SK-N-SH (cell line): ENCODE results near the gene TNFRSF14. TPM values are rescaled to one million over a fixed set of nuclear protein-coding genes. Genes with fewer than 3 reads are reported as not detected.

ENCODE experiments used
- CTCF ChIA-PET: fragments of 300-600, 350-600 bp; formaldehyde crosslinking; extraction: SDS; loops from one replicate; lab custom pipeline; 2021; lab: Yijun Ruan, JAX
- POLR2A ChIA-PET: fragments of 350-600 bp; sonication (Branson Sonifier 250); formaldehyde crosslinking; extraction: SDS; loops from one replicate; lab custom pipeline; 2020; ENCODE audit warnings: antibody characterized with exemption, inconsistent platforms; lab: Yijun Ruan, JAX
- DNase-seq: peaks from one replicate; pipeline ENCODE4 v3.0.0; 2012
- H2AFZ ChIP-seq: fragments of 200-600 bp; sonication (generic); 2 replicates; pipeline ENCODE4 v1.8.1; 2016; ENCODE audit warnings: antibody characterized with exemption, mild to moderate bottlenecking, low read depth
- H3F3A ChIP-seq: fragments of 200-600 bp; sonication (generic); replicated peaks from 2 replicates; pipeline ENCODE3; 2016; ENCODE audit warnings: antibody characterized with exemption, mild to moderate bottlenecking; ENCODE audit not compliant: insufficient read depth
- H3K27ac ChIP-seq, 2 experiments: fragments of 200-500 bp in 1 of 2; fragments of 200-600 bp in 1 of 2; sonication (Bioruptor generic) in 1 of 2; sonication (generic), shearing (Covaris generic) in 1 of 2; 2 replicates each; pipeline versions ENCODE4 v1.5.1 to v1.6.1; 2014 to 2016; ENCODE audit warnings: low read depth in 2 of 2, inconsistent platforms in 1 of 2, low read length in 1 of 2, mild to moderate bottlenecking in 1 of 2, mixed read lengths in 1 of 2
- H3K27me3 ChIP-seq: fragments of 200-600 bp; sonication (generic), shearing (Covaris generic); 2 replicates; pipeline ENCODE4 v1.6.1; 2016; ENCODE audit warnings: mixed run types; ENCODE audit not compliant: insufficient read depth
- H3K36me3 ChIP-seq, 2 experiments: fragments of 200-500 bp in 1 of 2; fragments of 200-600 bp in 1 of 2; sonication (Bioruptor generic) in 1 of 2; sonication (generic) in 1 of 2; replicated peaks in 1 of 2; 2 replicates each; pipeline versions ENCODE3 to v1.5.1; 2014 to 2016; ENCODE audit warnings: low read length in 1 of 2, mild to moderate bottlenecking in 1 of 2; ENCODE audit not compliant: insufficient read depth in 2 of 2, control insufficient read depth in 1 of 2
- H3K4me1 ChIP-seq, 2 experiments: fragments of 200-500 bp in 1 of 2; fragments of 200-600 bp in 1 of 2; sonication (Bioruptor generic) in 1 of 2; sonication (generic), shearing (Covaris generic) in 1 of 2; 2 replicates each; pipeline versions ENCODE4 v1.5.1 to v1.6.1; 2014 to 2016; ENCODE audit warnings: low read depth in 1 of 2, low read length in 1 of 2, mixed run types in 1 of 2; ENCODE audit not compliant: insufficient read depth in 2 of 2, control insufficient read depth in 1 of 2
- H3K4me2 ChIP-seq: fragments of 200-600 bp; sonication (generic), shearing (Covaris generic); 2 replicates; pipeline ENCODE4 v1.6.1; 2017; ENCODE audit warnings: mixed run types
- H3K4me3 ChIP-seq, 2 experiments: fragments of 200-500 bp in 1 of 2; fragments of 200-600 bp in 1 of 2; sonication (Bioruptor generic) in 1 of 2; sonication (generic), shearing (Covaris generic) in 1 of 2; 2 replicates each; pipeline versions ENCODE4 v1.5.1 to v1.8.1; 2014 to 2016; ENCODE audit warnings: low read depth in 2 of 2, inconsistent platforms in 1 of 2, low read length in 1 of 2, mild to moderate bottlenecking in 1 of 2, mixed read lengths in 1 of 2, moderate library complexity in 1 of 2
- H3K79me2 ChIP-seq: fragments of 200-600 bp; sonication (generic); 2 replicates; pipeline ENCODE4 v1.8.1; 2017; ENCODE audit warnings: mild to moderate bottlenecking; ENCODE audit not compliant: insufficient read depth
- H3K9ac ChIP-seq: fragments of 200-600 bp; sonication (generic); 2 replicates; pipeline ENCODE4 v1.6.1; 2017; ENCODE audit warnings: mixed run types
- H3K9me2 ChIP-seq: fragments of 200-600 bp; sonication (generic); 2 replicates; pipeline ENCODE4 v1.6.1; 2017; ENCODE audit warnings: mixed run types
- H3K9me3 ChIP-seq: fragments of 200-600 bp; sonication (generic); 2 replicates; pipeline ENCODE4 v1.6.1; 2017; ENCODE audit warnings: mixed run types, mild to moderate bottlenecking, moderate library complexity
- H4K20me1 ChIP-seq: fragments of 200-600 bp; sonication (generic); 2 replicates; pipeline ENCODE4 v1.6.1; 2017; ENCODE audit warnings: mild to moderate bottlenecking, mixed run types; ENCODE audit not compliant: insufficient read depth
- CHD2 ChIP-seq: fragments of 150-350 bp; IDR thresholded peaks from 2 replicates; pipeline ENCODE4 v1.6.1; 2018; ENCODE audit warnings: low read length; ENCODE audit not compliant: partially characterized antibody
- ELF1 ChIP-seq: IDR thresholded peaks from 2 replicates; pipeline ENCODE4 v1.4.0; 2012
- EP300 ChIP-seq, 2 experiments: IDR thresholded peaks; 2 replicates each; pipeline versions ENCODE4 v1.4.0 to v1.6.1; 2012; ENCODE audit warnings: borderline replicate concordance in 1 of 2, low read depth in 1 of 2, low read length in 1 of 2
- FOSL2 ChIP-seq: IDR thresholded peaks from 2 replicates; pipeline ENCODE4 v1.4.0; 2012; ENCODE audit warnings: low read depth, mild to moderate bottlenecking, moderate library complexity, borderline replicate concordance
- FOXM1 ChIP-seq: IDR thresholded peaks from 2 replicates; pipeline ENCODE4 v1.4.0; 2012; ENCODE audit warnings: low read depth, mild to moderate bottlenecking
- GABPA ChIP-seq: IDR thresholded peaks from 2 replicates; pipeline ENCODE4 v1.4.0; 2012; ENCODE audit warnings: low read depth, mild to moderate bottlenecking
- GATA2 ChIP-seq: sonication (generic); formaldehyde crosslinking; IDR thresholded peaks from 2 replicates; pipeline ENCODE4 v1.5.0; 2020; ENCODE audit warnings: mild to moderate bottlenecking, missing genetic modification reagents
- JUND ChIP-seq: IDR thresholded peaks from 2 replicates; pipeline ENCODE4 v1.4.0; 2012
- RAD21 ChIP-seq: IDR thresholded peaks from 2 replicates; pipeline ENCODE4 v1.6.1; 2012; ENCODE audit warnings: mild to moderate bottlenecking, low read length
- RCOR1 ChIP-seq: fragments of 150-350 bp; IDR thresholded peaks from 2 replicates; pipeline ENCODE4 v1.6.1; 2017; ENCODE audit warnings: antibody characterized with exemption, low read length
- RFX5 ChIP-seq: IDR thresholded peaks from 2 replicates; pipeline ENCODE4 v1.6.1; 2012; ENCODE audit warnings: mild to moderate bottlenecking, improper control_type of control experiment, low read length
- TAF1 ChIP-seq: IDR thresholded peaks from 2 replicates; pipeline ENCODE4 v1.6.1; 2012; ENCODE audit warnings: low read depth, mild to moderate bottlenecking, low read length, moderate library complexity, borderline replicate concordance
- TCF12 ChIP-seq: IDR thresholded peaks from 2 replicates; pipeline ENCODE4 v1.4.0; 2012
- TEAD4 ChIP-seq: IDR thresholded peaks from 2 replicates; pipeline ENCODE4 v1.4.0; 2012; ENCODE audit warnings: mild to moderate bottlenecking, borderline replicate concordance; ENCODE audit not compliant: insufficient read depth
- WGBS: methylation state at CpG from one replicate; pipeline ENCODE4 v1.1.6; 2017; ENCODE audit warnings: low lambda C conversion rate; 5-methylcytosine and 5-hydroxymethylcytosine counted together
- polyA plus RNA-seq, 3 experiments: library from polyadenylated mRNA; depleted of rRNA; stranded (reverse); fragments of >200 nt; gene quantifications; 2 replicates each; pipeline ENCODE4 v1.2.3, GENCODE V29; 2012
- TF ChIP-seq, protein P1 (sequence below): IDR thresholded peaks from 2 replicates; pipeline ENCODE4 v1.6.1; 2012; ENCODE audit warnings: mild to moderate bottlenecking, low read depth, low read length, moderate library complexity
- TF ChIP-seq, protein P2 (sequence below): fragments of 150-350 bp; IDR thresholded peaks from 2 replicates; pipeline ENCODE4 v1.6.1; 2017; ENCODE audit warnings: antibody characterized with exemption, low read length, low read depth, borderline replicate concordance
- TF ChIP-seq, protein P3 (sequence below): IDR thresholded peaks from 2 replicates; pipeline ENCODE4 v1.4.0; 2012; ENCODE audit warnings: low read depth, borderline replicate concordance

The TNFRSF14 gene
- polyA plus RNA-seq, 1 of the 3 experiments (the other 2 are of a cell fraction): 0.28 TPM

DNA sequence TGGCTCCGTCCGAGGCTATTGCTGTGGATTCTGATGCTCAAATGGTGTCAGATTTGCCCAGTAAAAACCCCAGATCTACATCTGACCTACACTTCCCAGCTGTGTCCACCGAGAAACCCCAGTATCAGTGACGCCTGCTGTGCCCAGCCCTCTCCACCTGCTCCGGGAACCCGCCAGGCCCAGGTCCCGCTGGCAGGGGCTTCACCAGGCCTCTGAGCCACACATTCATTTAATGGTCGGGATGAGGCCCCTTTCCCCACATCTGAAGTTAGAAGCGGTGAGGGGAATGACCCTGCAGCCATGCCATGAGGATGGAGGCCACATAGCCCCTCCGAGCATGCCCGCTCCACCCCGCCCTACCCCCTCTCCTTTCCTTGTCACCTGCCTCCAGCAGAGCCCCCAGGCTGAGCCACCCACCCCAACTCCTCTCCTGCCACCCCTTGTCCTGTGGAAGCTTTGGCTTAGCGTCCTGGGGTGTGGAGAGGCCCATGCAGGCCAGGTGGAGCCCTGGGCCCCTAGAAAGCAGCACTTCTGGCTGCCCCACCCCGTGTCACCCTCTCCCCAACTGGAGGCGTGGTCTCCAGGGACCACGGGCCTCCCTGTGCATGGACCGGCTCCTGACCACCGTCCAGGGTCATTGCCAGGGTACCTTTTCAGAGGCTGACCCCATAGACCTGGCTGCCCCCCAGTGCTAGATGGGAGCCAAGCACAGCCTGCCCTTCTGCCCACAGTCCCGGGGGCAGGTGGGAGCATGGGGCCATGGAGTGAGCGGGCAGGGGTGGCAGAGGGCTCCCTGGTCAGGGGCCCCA, 8.0 kb downstream of the TNFRSF14 start:
- H3K36me3 ChIP-seq: no peaks in the 10 kb centered on the region
- no peak overlapping the region for H3K4me3 ChIP-seq
- DNase-seq: no peak
- H3K9ac ChIP-seq: no peak overlapping the region
- H3K79me2 ChIP-seq: no peaks in the 10 kb centered on the region
- H3K9me3 ChIP-seq: no peaks in the 10 kb centered on the region
- TF ChIP-seq, protein P1, sequence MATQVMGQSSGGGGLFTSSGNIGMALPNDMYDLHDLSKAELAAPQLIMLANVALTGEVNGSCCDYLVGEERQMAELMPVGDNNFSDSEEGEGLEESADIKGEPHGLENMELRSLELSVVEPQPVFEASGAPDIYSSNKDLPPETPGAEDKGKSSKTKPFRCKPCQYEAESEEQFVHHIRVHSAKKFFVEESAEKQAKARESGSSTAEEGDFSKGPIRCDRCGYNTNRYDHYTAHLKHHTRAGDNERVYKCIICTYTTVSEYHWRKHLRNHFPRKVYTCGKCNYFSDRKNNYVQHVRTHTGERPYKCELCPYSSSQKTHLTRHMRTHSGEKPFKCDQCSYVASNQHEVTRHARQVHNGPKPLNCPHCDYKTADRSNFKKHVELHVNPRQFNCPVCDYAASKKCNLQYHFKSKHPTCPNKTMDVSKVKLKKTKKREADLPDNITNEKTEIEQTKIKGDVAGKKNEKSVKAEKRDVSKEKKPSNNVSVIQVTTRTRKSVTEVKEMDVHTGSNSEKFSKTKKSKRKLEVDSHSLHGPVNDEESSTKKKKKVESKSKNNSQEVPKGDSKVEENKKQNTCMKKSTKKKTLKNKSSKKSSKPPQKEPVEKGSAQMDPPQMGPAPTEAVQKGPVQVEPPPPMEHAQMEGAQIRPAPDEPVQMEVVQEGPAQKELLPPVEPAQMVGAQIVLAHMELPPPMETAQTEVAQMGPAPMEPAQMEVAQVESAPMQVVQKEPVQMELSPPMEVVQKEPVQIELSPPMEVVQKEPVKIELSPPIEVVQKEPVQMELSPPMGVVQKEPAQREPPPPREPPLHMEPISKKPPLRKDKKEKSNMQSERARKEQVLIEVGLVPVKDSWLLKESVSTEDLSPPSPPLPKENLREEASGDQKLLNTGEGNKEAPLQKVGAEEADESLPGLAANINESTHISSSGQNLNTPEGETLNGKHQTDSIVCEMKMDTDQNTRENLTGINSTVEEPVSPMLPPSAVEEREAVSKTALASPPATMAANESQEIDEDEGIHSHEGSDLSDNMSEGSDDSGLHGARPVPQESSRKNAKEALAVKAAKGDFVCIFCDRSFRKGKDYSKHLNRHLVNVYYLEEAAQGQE: no peak
- no peak overlapping the region for H3K27ac ChIP-seq
- H3K4me1 ChIP-seq: no peaks in the 10 kb centered on the region
- H4K20me1 ChIP-seq: no peaks in the 10 kb centered on the region
- H2AFZ ChIP-seq: no peak overlapping the region
- no peak overlapping the region for H3K4me2 ChIP-seq
- 58% methylated on average over 5 of the region's 20 CpGs for WGBS
- H3K9me2 ChIP-seq: no peaks in the 10 kb centered on the region
- H3F3A ChIP-seq: no peaks in the 10 kb centered on the region
- H3K27me3 ChIP-seq: no peaks in the 10 kb centered on the region
- ChIA-PET POLR2A (no interaction called here), CTCF (interaction anchor here (1.2 to 1.6 kb wide), 2 partner anchors 9 to 104 kb away, joined by 3 to 6 read pairs; partner anchors contain the start of gene TNFRSF14)

DNA sequence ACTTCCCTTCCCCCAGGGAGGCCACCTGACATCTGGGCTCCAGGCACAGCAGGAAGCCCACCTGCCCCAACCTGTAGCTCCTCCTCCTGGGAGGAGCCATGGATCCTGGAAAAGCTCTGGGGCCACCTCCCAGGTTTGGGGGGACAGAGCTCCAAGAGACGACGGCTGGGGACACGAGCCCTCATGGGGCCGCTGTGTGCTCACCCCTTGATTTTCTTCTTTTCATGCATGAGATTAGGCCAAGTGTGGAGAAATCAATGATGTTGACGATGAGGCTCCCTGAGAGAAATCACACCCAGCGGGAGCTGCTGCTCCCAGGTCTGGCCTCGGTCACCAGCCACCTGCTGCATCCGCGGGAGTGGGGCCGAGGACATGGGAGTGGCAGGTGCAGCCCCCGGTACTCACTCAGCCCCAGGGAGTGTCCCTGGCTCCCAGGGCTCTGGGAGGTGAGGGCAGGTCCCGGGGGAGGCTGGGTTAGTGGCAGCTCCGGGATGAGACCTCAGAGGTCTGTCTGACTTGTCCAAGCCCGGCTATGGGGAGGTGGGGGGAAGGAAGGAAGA, 8.7 kb downstream of the TNFRSF14 start:
- POLR2A ChIA-PET: no interaction called here
- no peaks in the 10 kb centered on the region for H3K9me2 ChIP-seq

More for the DNA sequence above, 8.7 kb downstream of the TNFRSF14 start:
- TF ChIP-seq EP300 (IDR thresholded peaks at IDR 0.05; ENCODE audit: borderline replicate concordance in 1 of 2, low read depth in 1 of 2, low read length in 1 of 2) (no peak), GATA2 (no peak), FOXM1 (no peak), TEAD4 (no peak), CHD2 (no peak), RAD21 (no peak), TAF1 (no peak), RCOR1 (no peak), TCF12 (no peak), GABPA (no peak), JUND (no peak), FOSL2 (no peak), RFX5 (no peak), ELF1 (no peak)
- TF ChIP-seq, protein P2, sequence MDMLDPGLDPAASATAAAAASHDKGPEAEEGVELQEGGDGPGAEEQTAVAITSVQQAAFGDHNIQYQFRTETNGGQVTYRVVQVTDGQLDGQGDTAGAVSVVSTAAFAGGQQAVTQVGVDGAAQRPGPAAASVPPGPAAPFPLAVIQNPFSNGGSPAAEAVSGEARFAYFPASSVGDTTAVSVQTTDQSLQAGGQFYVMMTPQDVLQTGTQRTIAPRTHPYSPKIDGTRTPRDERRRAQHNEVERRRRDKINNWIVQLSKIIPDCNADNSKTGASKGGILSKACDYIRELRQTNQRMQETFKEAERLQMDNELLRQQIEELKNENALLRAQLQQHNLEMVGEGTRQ: no peak
- TF ChIP-seq, protein P3, sequence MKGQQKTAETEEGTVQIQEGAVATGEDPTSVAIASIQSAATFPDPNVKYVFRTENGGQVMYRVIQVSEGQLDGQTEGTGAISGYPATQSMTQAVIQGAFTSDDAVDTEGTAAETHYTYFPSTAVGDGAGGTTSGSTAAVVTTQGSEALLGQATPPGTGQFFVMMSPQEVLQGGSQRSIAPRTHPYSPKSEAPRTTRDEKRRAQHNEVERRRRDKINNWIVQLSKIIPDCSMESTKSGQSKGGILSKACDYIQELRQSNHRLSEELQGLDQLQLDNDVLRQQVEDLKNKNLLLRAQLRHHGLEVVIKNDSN: no peak
- Histone ChIP-seq H3K79me2 (no peaks in the 10 kb centered on the region), H3K27me3 (no peaks in the 10 kb centered on the region), H3K4me2 (no peak overlapping the region), H3K36me3 (no peaks in the 10 kb centered on the region), H3K27ac (no peak overlapping the region), H3F3A (no peaks in the 10 kb centered on the region), H4K20me1 (no peaks in the 10 kb centered on the region), H2AFZ (no peak overlapping the region), H3K4me1 (no peaks in the 10 kb centered on the region), H3K9me3 (no peaks in the 10 kb centered on the region), H3K4me3 (no peak overlapping the region), H3K9ac (no peak overlapping the region)
- no peak for DNase-seq
- CTCF ChIA-PET: interaction anchor here (1.2 to 1.6 kb wide), 2 partner anchors 10 to 105 kb away, joined by 3 to 6 read pairs; partner anchors contain the start of gene TNFRSF14
- WGBS: 53% methylated on average over 12 of the region's 14 CpGs
